Measurements from ENCODE around the gene ATF1. TPM values are rescaled to one million over a fixed set of nuclear protein-coding genes. Genes with fewer than 3 reads are reported as not detected.

Gene ATF1
- total RNA-seq, 1 donor from 2014 or later: 25.0 TPM

Other genes starting within 250 kb of the ATF1 start
- gene TMPRSS12, start 78.8 kb downstream of the ATF1 start, total RNA-seq: not detected in 2 replicates
- not detected in 2 replicates for gene HIGD1C, start 188.4 kb downstream of the ATF1 start, total RNA-seq